Fibroblast of skin of back (primary cell): ENCODE results near the gene SMAD7.

Experiments
- DNase-seq: peaks from one replicate; pipeline ENCODE4 v3.0.0-alpha.2; 2013

The SMAD7 gene

DNA sequence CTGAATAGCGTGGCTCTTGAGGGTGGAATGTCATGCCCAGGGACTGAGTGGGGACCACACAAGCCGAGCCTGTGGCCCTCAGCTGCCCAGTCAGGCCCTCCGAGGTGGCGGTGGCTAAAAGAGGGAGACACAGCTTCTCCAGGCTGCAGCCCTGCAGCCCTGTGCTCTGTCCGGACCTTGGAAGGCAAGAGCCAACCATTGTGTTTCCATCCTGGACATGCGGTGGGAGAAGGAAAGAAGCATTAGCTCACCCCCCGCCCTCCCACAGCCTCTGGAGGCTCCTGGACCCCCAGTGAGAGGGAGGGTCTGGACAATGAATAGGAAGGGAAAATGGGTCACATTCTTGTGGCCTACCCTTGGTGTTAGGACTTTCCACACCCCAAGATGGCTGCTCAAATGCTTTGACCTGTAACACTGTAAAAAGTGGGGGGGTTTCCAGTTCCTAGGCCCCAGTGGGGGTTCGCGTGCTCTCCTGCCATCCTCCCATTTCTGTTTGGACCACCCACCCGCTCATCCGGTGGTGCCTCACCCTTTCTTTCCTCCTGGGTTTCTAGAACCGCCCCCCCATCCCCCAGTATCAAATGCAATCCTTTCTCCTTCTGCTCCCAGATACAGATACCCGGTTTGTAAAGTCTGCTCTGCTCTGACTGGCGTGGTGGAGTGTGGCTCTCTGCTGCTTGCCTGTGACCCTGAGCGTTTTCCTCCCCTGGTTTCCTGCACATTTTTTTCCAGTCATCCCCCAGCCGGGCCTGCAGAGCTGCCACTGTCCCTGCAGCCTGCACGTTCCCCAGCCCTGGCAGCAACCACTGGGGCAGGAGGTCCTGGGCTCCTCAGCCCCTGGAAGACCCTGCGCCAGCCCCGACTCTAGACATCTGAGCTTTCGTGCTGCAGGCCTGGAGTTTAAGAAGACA lies 36.3 kb upstream of the SMAD7 start:
- DNase-seq: no peak

DNA sequence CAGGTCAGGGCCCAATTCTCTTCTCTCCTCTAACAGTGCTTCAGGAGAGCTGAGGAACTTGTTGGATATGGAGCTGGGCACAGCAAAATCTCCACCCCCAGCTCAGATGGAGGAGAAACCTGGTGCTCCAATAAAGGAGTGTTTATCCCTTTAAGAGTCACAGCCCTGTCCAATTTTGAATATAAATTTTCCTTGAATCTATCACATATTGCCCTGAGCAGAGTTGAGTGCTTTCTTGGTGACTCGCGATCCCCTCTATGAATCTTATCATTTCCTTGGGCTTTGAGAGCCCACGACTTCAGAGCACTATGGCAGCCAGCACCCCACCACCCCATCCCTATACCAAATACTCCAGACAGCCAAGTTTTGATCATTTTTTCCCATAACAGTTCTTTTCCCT lies 34.4 kb upstream of the SMAD7 start:
- peak; percentile 58 for DNase-seq

DNA sequence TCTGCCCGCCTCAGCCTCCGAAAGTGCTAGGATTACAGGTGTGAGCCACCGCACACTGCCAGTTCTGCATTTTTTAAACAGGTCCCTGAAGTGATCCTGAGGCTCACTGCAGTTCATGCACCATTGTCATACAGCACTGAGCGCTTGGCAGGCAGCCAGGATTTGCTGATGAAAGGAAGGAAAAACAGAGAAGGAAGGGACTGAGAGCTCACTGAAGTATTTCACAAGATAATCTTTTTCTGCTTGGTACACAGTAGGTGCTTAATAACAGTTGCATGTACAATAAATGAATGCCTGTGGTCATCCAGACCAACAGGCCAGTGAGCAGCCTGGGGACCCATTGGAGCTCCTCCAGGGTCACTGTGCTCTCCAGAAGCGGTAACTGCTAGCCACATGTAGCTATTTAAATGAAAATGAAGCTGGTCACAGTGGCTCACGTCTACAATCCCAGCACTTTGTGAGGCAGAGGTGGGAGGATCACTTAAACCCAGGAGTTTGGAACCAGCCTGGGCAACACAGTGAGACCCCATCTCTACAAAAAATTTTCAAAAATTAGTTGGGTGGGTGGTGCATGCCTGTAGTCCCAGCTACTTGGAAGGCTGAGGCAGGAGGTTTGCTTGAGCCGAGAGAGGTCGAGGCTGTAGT lies 33.1 kb upstream of the SMAD7 start:
- DNase-seq: peak; percentile 40

DNA sequence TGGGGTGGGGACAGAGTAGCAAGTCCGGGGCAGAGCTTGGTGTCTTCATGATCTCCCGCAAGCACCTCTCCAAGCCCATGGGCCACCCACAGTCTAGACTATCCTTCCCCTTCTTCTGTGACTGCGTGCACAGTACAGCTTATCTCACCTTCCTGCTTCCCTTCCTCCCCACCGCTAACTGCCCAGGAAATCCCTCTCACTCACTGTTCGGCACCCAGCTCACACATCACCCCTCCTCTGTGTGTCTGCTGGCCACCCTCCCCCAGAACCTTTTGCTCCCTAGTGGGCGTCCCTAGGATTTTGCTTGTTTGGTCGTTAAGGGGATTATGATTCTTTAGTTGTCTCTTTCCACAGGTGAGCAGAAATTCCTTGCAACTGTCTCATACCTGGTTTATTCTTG lies 31.5 kb upstream of the SMAD7 start:
- no peak for DNase-seq

DNA sequence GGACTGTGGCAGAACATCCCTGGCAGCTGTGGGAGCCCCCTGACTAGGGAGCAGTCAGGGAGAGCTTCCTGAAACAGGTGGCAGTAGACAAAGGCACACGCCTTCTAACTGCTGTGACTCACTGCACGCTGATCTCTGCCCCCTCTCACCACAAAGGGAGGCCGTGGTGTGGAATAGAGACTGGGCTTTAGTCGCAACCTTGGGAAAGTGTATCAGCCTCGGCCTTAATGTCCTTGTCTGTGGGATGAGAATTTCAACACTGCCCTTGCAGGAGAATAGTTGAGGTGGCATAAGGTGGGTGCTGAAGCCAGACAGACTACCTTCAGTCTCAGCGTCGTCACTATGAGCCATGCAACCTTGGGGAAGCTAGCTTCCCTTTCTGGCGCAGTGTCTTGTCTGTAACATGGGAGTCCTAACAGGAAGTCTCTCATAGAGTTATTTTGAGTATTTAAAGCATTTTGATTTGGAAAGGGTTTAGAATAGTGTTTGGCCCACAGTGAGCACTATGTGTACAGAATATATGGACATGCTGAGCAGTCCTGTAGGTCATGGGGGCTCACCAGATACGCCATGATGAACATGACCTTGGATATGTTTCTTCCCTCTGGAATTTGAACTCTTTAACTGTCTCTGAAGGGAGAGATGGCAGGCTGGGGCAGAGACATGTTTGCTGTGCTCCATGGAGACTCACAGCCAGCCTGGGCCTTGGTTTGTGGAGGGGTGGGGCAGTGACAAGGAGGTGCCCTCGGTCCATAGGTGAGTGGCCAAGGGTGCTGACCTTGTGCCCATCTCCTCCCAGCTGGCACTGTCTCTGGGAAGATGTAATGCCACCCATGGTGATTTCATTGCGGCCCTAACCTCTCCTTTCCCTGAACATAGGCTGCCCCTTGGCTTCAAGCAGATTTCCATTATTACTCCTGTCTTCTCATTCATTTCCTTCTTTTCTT lies 29.5 kb upstream of the SMAD7 start:
- peak; percentile 39 for DNase-seq

DNA sequence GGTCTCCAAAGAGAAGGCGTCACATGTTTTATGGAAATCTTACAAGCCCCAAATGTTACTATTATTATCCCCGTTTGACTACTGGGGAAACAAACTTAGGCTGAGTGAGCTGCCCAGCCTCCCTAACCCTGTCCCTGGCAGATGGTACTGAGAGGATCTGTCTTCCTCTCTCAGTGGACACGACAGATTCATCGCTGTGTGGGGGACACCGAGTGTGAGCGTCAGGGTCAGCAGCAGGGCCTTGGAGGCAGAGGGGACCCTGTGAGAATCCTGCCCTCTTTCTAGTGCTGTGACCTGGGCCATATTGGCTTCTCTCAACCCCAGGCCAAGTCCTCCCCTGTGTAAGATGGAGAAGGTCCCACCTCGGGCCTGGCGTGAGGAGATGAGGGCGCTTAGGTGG lies 27.1 kb upstream of the SMAD7 start:
- DNase-seq: no peak

DNA sequence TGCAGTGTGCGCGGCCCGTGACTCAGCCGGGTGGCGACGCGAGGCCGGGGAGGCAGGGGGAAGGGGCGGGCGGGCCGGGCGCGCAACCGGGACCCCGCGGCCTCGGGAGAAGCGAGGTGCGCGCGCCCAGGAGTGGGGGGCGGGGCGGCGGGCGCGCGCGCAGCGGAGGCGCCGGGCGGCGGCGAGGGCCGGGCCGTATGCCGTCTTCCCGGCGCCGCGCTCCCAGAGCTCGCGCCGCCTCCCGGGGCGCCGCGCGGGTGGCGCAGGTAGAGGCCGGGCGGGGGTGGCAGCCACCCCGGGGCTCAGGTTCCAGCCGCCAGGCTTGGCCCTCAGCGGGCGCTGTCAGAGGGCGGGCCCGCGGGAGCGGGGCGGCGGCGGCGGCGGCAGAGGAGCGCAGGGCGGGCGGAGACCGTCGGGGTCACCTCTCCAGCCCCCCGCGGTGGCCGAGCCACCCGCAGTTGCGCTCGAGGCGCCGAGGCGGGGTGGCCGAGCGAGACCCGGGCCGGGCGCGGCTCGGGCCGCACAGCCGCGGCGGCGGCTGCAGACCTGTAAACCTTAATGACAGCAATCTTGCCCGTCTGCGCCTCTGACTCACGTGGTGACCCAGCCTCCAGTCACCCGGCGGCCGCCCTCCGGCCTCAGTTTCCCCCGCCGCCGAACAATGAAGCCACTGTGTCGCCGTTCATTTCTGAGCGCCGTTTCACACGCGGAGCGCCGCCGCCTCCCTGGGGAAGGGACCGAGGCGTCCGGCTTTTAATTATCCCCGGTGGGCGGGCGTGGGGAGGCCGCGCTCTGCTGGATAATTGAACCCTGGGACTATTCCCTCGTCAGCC lies 25.3 kb upstream of the SMAD7 start:
- DNase-seq: peak; percentile 80

DNA sequence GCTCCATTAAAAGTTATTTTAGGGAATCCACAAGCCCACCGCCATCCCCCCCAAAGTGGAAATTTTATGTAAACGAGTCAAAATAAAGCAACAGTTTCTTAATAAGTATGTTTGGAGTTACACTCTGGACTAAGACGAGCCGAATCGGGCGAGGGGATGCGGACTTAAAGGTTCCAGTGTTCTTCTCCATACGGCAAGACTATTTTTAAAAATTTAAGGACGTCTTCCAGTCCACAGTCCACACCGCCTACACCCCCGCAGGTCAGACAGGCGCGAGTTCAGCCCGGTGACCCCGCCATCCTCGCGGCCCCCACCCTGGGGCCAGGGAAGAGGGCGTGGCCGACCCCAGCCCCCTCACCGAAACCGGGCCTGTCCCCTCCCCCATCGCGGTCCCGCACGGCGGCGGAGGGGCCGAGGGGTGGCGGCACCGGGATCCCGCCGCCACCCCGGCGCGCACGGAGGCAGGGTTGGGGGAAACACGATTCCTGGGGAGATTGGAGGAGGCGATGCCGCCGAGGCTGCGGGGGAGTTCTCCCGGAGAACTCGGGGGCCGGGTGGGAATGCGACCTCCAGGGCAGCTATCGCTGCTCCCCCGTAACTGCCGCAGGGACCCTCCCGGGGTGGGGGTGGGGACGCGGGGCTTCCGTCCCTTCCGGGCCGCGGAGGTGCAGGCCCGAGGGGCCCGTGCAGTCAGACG lies 24.5 kb upstream of the SMAD7 start:
- no peak for DNase-seq

DNA sequence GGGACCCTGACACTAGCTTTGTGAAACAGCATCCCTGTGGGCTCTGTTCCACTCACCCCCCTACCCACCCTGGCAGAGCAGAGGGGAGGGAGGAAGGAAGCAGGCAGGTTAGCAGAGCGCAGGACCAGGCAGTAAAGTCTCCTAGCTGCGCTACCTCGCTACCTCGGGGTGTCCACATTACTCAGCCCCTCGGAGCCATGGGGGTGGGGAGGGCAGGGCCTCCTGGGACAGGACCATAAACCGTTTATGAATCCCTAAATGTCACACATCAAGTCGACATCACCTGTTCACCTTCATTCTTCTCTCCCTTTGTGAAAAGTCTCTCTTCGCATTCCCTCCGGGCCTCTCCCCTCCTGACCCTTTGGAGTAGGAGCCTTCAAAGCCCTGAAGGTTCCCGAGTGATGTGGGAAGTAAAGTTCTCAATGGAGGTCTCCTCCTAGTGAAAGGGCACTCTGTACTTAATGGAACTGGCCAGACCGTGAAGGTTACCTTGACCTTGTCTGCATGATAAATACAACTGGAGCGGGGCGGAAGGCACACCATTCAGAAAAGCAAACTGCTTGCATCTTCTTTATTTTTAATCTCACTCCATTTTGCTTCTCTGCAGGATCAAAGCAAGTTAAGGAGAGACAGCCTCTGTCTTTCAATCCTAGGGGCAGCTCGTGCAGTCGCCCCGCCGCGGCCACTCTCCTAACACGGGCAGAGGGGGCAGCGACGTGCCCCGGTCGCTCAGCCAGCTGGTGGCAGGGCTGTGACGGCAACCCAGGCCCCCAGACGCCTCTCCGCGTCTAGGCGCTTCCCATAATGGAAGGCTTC lies 23.7 kb upstream of the SMAD7 start:
- DNase-seq: no peak

DNA sequence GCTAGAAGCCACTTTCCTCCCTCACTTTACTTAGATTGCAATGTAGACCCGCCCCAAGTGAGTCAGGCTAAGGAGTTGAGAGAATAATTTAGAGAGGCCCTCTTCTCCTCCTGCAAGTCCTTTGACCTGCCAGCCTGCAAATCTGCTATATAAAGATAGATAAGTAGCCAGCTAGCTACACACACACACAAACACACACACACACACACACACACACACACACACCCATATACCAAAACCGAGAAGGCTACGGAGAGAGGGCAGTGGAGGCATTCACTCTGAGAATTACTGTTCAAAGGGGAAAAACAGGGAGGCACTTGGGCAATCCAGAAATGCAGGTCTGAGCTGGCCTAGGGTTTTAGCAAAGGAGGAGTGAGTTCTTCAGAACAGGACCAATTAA lies 23.0 kb upstream of the SMAD7 start:
- DNase-seq: no peak

DNA sequence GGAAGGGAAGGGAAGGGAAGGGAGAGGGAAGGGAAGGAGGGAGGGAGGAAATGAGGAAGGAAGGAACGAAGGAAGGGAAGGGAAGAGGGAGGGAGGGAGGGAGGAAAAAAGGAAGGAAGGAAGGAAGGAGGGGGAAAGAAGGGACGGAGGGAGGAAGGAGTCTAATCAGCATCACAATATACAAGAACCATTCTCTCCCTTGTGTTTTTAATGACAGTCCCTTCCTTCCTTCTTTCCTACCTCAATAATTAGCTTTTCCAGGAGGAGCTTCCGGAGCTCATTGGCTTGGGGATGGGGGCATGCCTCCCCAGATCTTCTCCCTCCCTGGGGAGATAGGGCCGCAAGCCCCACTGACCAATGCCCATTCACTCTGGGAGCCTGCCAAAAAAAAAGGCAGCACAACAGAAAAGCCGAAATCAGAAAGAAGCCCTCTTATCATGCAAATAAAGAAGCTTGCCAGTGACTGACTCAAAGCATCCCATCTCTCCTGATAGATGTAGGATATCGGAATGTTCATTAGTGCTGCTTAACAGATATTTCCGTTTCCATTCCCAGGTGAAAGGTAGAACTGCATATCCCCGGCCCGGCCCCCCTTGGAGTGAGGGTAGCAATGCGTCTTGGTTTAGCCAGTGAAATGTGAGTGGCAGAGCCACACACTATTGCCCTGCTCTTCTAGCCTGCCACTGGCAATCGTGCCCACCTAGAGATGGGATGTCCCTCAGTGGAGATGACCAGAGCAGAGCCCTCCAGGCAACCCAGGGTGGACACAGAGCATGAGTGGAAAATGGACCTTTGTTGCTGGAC lies 17.8 kb upstream of the SMAD7 start:
- DNase-seq: no peak

DNA sequence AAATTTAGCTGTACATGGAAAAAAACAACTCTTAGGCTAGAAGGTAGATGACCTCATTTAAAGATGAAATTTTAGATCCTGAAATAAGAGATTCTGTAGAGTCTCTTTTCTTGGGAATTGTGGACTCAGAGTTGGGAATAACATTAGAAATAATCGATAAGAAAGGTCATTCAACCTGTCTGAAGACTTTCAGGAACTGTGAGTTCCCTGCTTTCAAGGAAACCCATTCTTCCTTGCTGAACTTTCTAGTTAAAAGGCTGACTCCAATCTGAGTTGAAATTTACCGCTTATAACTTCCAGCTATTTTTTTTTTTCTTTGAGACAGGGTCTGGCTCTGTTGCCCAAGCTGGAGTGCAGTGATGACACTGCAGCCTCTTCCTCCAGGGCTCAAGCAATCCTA lies 16.8 kb upstream of the SMAD7 start:
- DNase-seq: no peak

DNA sequence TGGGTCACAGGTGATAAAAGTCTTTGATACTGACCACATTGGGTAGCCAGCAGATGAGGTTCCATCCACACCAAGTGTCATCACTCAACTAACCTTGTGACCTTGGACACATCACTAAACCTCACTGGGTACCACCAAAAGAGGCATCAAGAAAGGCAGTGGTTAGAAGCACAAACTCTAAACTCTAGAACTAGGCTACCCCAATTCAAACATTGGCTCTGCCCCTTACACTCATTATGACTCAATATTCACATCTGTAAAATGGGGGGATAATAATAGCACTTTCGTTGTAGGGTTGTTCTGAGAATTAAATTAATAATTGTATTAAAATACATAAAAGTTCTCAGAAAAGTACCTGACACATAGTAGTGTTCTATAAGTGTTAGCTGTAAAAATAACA lies 15.8 kb upstream of the SMAD7 start:
- no peak for DNase-seq

DNA sequence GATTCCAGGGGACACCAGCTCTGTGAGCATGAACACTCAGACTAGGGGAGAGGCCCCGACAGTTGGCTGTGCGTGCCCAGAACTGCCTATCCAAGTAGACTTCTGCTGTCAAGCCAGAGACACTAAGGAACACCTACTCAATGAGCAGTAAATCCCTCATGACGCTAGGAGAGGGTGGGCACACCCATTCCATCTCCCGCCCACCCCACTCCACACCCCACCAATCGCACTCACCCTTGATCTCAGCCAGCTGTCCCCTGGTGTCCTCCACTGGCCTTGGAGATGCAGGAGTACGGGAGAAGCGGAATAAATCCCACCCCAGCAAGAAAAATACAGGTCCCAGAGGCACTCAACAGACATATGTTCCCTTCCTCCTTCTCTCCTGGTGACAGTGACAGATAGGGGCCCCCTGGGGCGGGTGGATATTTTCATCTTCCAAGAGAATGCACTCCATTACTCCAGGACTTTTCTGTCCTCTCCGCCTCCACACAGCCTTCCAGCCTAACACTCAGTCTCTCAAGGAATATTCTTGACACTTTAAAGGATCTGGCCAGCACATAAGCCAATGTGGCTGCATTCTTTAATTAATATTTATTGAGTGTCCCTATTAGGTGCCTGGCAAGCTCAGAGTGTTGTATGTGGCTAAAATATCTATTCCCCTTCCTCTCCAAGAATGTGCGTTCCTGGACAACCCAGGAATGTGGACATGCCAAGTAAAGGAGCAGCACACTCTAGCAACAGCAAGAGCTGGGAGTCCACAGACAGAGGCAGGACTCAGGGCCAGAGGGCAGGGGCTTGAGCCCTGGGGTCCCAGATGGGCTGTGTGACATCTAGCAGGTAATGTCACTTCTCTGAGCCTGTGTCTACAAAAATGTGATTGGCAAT lies 13.1 kb upstream of the SMAD7 start:
- DNase-seq: no peak

DNA sequence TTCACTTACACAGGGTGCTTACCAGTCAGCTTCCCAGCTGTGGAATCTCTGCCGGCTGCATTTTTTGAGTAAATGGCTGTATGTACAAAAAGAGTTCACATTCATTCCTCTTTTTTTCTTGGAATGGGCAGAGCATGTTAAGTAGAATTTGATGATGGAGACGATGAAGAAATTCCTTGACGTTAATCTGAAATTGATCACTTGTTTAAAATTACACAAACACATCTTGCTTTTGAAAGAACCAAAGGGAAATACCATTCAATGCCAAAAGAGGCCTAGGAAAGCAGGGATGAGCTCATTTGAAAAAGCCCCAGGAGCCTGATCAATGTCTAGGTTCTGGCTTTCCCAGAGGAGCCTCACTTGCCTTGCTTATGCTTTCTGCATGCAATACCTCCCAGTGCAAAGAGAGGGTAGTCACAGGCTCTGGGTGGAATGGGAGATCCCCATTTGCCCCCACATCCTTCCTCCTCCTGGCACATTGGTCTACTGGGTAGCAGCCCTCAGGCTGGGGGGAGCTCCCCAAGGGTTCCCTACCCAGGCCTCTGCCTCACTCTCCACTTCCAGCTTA lies 12.3 kb upstream of the SMAD7 start:
- no peak for DNase-seq

DNA sequence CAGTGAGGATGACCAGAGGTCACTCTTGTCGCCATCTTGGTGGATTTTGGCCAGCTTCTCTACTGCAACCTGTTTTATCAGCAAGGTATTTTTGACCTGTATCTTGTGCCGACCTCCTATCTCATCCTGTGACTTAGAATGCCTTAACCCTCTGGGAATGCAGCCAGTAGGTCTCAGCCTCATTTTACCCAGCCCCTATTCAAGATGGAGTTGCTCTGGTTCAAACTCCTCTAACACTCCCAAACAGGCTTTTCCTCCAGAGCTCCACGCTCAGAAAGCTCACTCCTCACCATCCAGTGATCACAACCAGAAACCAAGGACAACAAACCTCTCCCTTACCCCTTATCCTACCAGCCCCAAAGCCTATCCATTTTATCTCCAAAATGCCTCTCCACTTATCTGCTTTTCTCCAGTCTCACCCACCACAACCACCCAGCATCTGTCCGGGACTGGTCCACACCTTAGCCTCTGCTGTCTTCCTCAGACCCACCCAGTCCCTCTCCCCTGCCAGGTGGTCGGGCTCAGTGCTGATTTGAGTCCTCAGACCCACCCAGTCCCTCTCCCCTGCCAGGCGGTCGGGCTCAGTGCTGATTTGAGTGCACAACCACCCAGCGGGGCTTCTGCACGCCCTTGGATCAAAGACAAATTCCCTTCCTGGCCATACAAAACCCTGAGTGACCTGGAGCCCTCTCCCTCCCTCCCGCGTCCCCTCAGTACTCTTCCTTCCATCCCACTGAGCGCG lies 11.7 kb upstream of the SMAD7 start:
- no peak for DNase-seq

DNA sequence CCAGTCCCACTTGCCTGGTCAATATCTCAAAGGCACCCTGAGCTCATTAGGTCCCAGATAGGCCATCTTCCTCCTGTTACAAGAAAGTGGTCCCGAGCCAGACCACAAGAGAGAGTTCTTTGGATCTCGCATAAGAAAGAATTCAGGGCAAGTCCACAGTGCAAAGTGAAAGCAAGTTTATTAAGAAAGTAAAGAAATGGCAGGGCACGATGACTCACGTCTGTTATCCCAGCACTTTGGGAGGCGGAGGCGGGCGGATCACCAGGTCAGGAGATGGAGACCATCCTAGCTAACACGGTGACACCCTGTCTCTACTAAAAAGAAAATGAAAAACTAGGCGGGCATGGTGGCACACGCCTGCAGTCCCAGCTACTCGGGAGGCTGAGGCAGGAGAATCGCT lies 10.8 kb upstream of the SMAD7 start:
- peak; percentile 61 for DNase-seq
